DMS153 treated with DMSO at 0.1 percent for 48 hours (cell line): ENCODE data around the gene FAM89A.

Experiments used
- DNase-seq: peaks from one replicate; lab custom pipeline; 2025; ENCODE audit not compliant: unreplicated experiment; lab: John Stamatoyannopoulos, UW

The FAM89A gene

GRCh38 chr1:231040019-231040799 is at the start of gene FAM89A:
Gene FAM89A (minus strand): TSS chr1:231040254. CDS start chr1:231040211, 43 bp downstream.
- peak; percentile 16 for DNase-seq

DNA sequence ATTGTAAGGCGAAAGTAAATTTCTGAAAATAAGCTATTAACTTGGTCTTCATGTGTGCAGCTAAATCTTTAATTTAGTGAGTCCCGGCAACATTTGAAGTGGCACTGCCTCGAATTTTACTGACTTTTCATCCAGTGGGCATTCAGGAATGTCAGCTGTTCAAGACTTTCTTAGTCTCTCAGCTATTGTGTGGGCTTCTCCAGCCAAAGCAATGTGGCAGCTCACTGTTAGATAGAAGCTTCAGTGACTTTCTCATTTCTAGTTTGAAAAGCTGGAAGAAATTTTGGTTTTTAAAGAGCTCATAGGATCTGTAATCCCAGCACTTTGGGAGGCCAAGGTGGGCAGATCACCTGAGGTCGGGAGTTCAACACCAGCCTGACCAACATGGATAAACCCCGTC is 44.3 kb upstream of the FAM89A start:
- DNase-seq: no peak

GRCh38 chr1:231079163-231079562 is 39.1 kb upstream of the FAM89A start:
- DNase-seq: no peak

DNA sequence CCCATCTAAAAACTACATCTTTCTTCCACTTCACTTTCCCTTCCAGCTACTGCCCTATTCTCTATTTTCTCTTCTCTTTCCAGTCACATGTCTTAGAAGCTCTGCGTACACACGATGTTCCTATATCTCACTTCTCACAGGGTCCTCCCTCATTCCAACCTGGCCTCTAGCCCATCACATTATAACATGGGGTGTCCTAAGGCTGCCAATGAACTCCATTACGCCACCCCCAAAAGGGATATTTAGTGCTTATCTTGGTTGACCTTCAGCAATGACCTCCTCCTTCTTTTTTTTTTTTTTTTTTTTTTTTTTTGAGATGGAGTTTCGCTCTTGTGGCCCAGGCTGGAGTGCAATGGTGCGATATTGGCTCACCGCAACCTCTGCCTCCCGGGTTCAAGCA is 38.2 kb upstream of the FAM89A start:
- DNase-seq: no peak

- DNase-seq: no peak
These were observed 36.7 kb upstream of the FAM89A start for GRCh38 chr1:231076802-231077201.

DNA sequence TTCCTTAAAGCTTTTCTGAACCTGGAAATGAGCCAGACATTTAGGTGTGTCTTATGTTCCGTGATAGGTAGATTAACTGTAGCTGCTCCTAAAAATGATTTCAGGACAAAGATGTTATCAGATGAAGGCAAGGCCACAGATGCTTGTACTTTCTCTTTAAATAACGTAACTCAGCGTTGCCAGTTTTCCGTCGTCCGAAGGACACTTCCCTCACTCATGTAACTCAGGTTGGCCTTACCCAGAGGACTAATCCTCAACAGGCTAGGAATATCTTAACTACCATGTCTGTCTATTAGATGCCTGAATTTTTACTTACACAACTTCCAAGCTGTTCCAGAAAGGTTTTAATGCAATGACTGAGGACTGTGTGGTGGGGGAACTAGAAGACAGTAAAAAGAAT is 35.4 kb upstream of the FAM89A start:
- DNase-seq: no peak

DNA sequence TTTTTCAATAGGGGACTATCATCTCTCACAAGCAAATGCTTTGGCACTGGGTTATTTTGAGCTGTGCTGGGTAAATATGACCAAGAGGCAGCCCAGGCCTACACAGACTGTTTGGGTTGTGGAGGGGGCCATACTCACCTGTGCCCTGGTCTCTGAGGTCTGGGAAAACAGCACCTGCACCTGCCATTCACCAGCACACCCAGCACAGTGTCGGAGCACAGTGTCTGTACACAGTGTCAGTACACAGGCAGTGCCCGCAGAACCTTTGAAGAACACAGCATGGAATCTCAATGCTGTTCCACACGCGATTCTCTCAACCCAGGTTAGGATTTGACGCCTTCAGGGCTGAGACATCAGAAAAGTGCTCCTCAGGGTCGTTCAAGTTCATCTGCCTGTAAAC is 35.0 kb upstream of the FAM89A start:
- no peak for DNase-seq

DNA sequence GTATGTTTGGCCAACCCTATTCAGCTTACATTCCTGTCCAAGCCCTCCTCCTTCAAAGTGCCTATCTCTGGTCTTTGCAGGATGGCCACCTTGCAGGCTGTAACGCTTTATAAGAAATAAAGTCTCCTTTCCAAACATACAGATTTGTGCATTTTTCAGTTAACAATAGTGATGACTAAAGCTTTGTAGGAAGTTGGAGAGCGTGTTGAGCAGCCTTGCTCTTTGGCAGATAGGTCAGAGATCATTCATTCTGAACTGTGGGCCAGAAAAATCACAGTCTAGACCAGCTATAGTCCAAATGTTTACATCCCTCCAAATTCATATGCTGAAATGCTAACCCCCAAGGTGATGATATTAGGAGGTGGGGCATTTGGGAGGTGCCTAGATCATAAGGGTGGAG is 34.0 kb upstream of the FAM89A start:
- no peak for DNase-seq

DNA sequence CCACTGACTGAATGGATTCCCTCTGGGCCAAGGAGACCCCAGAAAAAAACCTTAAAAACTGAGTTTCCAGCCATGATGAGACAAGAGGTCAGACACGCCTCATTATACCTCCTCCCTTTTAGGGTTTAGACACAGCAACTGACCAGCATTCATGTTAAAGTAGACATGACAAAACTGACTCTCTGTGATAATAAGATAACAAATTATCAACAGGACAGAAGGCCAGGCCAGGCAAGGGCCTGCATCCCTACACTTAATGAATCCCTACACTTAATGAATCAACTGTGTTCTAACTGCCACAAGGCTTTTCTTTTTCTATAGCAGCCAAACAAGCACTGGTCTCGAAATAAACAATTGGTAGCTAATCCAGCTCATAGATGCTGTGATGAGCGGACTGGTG is 33.3 kb upstream of the FAM89A start:
- no peak for DNase-seq

DNA sequence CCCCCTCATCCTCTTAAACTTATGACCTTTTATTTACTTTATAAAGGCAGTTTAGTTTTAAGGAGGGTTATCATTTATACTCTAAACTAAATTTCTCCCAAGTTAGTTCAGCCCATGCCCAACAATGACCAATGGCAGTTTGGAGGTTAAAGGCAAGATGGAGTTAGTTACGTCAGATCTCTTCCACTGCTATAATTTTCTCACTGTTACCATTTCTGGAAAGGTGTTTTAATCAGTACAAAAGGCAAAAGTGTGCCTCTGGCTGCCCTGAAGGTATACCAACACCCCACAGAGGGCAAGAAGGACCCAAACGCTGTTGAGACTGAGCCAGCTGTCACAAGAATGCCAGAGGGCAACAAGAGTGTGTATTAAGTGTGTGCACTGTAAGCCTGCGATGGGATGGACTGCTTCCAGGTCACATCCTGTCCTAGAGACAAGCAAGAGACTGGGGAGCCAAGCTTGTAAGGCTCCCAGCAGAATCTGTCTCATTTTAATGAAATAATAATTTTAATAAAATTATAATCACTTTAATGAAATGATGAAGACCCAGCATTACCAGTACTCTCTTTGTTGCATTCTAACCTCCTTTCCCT is 32.5 kb upstream of the FAM89A start:
- DNase-seq: no peak

DNA sequence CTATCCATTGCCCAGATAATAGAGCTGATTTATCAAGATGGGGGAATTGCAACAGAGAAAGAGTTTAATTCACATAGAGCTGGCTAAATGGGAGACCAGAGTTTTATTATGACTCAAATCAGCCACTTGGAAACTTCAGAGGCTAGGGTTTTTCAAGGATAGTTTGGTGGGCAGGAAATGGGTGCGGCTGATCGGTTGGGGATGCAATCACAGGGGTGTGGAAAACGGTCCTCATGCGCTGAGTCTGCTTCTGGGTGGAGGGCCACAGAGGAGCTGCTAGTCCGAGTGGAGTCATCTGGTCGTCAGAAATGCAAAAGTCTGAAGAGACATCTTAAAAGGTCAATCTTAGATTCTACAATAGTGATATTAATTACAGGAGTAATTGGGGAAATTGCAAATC is 32.0 kb upstream of the FAM89A start:
- DNase-seq: no peak

DNA sequence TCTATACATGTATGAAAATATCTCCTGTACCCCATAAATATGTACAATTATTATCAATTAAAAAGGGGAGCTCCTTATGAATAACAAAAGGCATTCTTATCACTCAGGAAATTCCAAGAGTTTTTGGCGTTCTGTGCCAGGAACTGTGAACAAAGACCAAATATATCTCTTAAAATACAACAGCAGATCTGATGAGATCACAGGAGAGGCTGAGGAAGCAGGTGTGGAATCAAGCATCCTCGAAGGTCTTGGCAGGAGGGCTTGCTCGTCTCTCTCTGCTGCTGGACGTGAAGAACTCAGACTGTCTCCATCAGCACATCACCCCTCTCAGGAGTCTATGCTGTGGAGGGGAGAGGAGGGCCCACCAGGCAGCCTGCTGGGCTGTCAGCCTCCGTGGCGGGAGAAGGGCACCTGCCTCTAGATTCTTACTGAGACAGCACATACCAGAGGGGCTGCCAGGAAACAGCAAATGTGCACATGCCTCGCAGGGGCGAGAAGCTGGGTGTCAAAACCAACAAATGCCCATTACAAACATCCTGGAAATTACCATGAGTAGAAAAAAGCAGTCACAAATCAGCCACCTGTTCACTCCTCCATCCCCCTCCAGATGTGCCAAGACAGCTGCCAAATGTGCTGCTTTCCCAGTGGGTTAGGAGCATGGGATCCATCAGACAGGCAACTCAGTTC is 30.8 kb upstream of the FAM89A start:
- DNase-seq: no peak

DNA sequence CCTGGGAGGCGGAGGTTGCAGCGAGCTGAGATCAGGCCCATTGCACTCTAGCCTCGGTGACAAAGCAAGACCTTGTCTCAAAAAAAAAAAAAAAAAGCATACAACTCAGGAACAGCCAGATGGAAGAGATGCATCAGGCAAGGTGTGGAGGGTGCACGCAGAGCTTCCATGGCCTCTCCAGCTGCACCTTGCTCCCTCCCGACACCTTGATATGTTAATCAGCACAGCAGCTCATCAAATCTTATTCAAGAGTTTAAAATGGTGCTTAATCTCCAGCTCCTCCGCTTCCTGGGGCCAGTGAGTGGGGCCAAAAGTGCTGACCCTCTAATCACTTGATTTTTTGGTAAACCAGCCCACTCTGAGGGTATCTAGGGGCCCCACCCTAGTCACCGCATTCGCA is 29.3 kb upstream of the FAM89A start:
- no peak for DNase-seq

- DNase-seq: no peak
These were observed 28.7 kb upstream of the FAM89A start for GRCh38 chr1:231068762-231069161.

DNA sequence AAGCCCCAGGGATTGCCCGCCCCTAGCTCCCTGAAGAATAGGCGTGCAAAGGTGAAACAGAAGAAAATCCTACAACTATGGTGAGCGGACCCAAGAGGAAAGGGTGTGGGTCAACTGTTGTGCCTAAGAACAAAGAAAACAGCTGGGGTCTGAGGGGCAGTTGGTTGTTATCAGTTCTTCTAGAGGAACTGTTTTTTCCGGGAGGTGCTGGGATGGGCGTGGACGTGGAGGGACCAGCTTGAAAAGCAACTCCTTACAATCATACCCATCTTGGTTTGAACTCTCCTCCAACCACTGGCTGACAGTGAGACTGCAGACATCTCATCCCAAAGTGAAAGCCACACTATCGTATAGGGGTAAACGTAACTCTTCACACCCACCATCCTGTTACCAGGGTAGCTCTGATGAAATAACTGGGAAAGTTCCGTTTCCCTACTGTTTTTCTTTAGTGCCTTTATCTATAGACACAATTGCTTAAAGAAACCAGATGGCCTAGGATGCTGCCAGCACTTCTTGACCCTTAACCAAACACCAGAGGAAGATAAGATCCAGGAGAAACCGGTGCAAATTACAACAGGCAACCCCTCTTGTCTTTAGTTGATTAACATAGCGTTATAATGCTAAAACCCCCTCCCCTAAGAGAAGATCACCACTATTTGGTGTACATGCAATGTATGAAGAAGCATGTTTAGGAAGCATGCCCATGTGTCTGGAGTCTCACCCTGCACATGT is 25.6 kb upstream of the FAM89A start:
- DNase-seq: no peak

DNA sequence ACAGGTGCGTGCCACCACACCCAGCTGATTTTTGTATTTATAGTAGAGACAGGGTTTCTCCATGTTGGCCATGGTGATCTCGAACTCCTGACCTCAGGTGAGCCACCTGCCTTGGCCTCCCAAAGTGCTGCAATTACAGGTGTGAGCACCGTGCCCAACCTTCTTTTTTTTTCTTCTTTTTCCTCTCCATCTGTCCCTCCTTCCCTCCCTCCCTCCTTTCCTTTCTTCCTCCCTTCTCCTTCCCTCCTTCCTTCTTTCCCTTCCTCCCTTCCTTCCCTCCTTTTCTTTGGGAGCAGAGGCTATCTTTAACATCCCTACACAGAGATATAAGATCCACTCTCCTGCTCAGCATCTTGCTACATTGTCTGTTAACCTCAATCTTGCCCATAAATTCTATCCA is 24.4 kb upstream of the FAM89A start:
- DNase-seq: no peak

- DNase-seq: no peak
These were observed 23.3 kb upstream of the FAM89A start for GRCh38 chr1:231063331-231063730.

DNA sequence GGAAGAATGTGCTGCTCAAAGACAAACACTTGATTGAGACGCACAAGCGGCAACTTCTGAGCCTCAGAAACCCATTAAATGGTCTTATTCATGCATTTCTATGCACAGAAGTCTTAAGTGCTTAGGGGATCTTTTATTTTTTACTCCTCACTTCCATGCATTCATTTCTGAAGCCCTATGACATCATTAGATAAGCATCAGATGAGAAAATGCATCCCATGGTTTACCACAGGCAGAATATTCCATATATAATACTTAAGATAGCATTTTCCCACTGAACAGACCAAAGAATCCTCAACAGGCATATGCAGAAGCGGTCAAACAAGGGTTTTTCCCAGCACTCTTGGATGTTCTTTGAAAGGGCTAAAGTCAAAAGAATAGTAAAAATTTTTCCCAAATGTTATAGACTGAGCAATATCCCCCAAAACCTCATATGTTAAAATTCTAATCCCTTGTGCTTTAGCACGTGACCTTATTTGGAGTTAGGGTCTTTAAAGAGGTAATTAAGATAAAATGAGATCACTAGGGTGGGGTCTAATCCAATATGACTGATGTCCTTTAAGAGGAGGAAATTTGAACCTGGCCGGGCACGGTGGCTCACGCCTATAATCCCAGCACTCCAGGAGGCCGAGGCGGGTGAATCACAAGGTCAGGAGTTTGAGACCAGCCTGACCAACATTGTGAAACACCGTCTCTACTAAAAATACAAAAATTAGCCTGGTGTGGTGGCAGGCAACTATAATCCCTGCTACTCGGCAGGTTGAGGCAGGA is 22.6 kb upstream of the FAM89A start:
- DNase-seq: no peak

DNA sequence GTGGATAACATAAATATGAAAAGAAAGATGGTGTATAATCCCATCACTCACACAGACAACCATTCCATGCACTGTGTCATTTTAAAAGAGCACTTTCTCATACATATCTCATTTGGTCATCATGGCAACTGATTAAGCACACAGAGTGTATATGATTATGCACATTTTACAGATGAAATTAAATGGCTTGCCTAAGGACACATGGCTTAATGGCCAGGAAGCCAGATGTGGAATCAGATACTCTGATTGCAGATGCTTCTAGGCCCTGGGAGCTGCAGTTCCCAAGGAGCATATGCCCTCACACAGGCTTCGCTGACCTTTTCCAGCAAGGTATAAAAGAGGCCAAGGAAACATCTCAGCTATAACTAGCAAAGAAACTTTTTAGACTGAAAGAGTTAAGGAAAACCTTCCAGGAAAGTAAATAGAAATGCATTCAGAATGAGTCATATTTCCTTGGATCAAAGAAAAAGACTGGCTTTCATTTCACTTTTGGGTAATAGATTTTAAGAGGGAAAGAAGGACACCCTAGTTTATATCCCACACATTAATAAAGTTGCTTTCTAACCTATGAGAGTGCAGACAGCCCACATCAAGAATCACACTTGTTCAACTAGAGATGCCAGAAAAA is 19.6 kb upstream of the FAM89A start:
- no peak for DNase-seq

DNA sequence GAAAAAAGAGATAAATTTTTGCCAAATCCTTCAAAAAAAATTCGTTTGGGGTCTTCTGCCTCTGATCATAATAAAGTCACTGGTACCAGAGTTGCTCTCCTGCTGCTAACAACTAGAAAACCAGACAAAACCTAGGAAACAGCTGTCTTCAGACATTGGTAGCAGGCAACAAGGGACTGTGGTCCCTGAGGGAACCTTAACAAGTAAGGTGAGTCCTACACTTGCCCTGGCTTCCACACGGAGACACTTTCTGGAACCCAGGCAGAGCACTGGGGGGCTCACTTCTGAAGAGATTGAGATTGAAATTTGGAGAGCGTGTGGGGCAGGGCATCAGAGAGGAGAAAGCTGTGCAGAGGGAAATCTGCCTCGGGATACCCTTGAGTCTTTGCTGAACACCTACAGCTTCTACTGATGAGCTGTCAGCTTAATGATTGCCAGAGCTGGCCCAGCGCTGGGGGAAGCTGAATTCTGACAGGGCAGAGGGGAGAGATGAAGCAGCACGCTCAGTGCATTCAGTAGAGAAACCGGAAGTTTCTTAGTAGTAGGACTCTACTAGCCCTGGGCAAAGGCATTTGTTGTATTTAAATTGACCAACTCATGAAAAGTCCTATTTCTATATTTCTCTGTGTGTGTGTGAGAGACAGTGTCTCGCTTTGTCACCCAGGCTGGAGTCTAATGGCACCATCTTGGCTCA is 18.5 kb upstream of the FAM89A start:
- no peak for DNase-seq
